A673 (cell line): ENCODE results near the gene ARHGAP12. TPM values are rescaled to one million over a fixed set of nuclear protein-coding genes. Genes with fewer than 3 reads are reported as not detected.
"Not testable (repeated sequence)": the region's sequence is repeated elsewhere in the genome, so short reads cannot be mapped to it uniquely, and the experiment has no call there.

Experiments
- BruUV-seq: library from RNA; stranded (reverse); fragments of 400-500 nt; replicated peaks from 2 replicates; lab custom pipeline; 2021; lab: Mats Ljungman, UMichigan
- CTCF ChIA-PET: fragments of 300-600 bp; sonication (Branson Sonifier 250); formaldehyde crosslinking; loops from one replicate; lab custom pipeline; 2022; ENCODE audit warnings: antibody characterized with exemption; lab: Charles Lee
- POLR2A ChIA-PET: fragments of 300-600 bp; sonication (Branson Sonifier 250); formaldehyde crosslinking; loops from one replicate; lab custom pipeline; 2022; ENCODE audit warnings: antibody characterized with exemption; ENCODE audit not compliant: low non-redundant PET; lab: Charles Lee
- DNase-seq: peaks from one replicate; pipeline ENCODE4 v3.0.0-alpha.2; 2015; ENCODE audit warnings: low spot score
- H3K27ac ChIP-seq: fragments of 200-600 bp; sonication (generic); 2 replicates; pipeline ENCODE4 v1.5.1; 2016; ENCODE audit warnings: mixed run types, low read depth, mild to moderate bottlenecking, mixed read lengths, antibody characterized with exemption, low read length; ENCODE audit not compliant: poor library complexity, severe bottlenecking
- H3K27me3 ChIP-seq: fragments of 200-600 bp; sonication (generic); replicated peaks from 2 replicates; pipeline ENCODE4 v1.6.1; 2017; ENCODE audit warnings: mixed run types, low read depth, mild to moderate bottlenecking, mixed read lengths, antibody characterized with exemption, low read length; ENCODE audit not compliant: insufficient read depth, poor library complexity
- H3K36me3 ChIP-seq: fragments of 200-600 bp; sonication (generic); 2 replicates; pipeline ENCODE4 v1.6.1; 2016; ENCODE audit warnings: mixed run types, mild to moderate bottlenecking, mixed read lengths, antibody characterized with exemption, low read length; ENCODE audit not compliant: insufficient read depth, poor library complexity, severe bottlenecking
- H3K4me1 ChIP-seq: fragments of 200-600 bp; sonication (generic); 2 replicates; pipeline ENCODE4 v1.6.1; 2017; ENCODE audit warnings: mixed run types, mild to moderate bottlenecking, mixed read lengths, antibody characterized with exemption, low read length; ENCODE audit not compliant: insufficient read depth, poor library complexity, severe bottlenecking
- H3K4me3 ChIP-seq: fragments of 200-600 bp; sonication (generic); 2 replicates; pipeline ENCODE4 v1.5.1; 2016; ENCODE audit warnings: low read depth, mixed run types, mild to moderate bottlenecking, mixed read lengths, low read length; ENCODE audit not compliant: poor library complexity, severe bottlenecking
- H3K9me3 ChIP-seq: fragments of 200-600 bp; sonication (generic); 2 replicates; pipeline ENCODE4 v1.6.1; 2016; ENCODE audit warnings: mixed run types, low read depth, mild to moderate bottlenecking, mixed read lengths, antibody characterized with exemption, low read length; ENCODE audit not compliant: poor library complexity, severe bottlenecking
- EZH2 ChIP-seq: fragments of 200-600 bp; sonication (generic); IDR thresholded peaks from 2 replicates; pipeline ENCODE4 v1.6.1; 2017; ENCODE audit warnings: borderline replicate concordance, low read depth, mild to moderate bottlenecking, mixed read lengths, antibody characterized with exemption, low read length; ENCODE audit not compliant: poor library complexity, severe bottlenecking
- intact Hi-C: fragments of 100-400 bp; cut with micrococcal nuclease; formaldehyde crosslinking; loops from one replicate; pipeline ENCODE4 v1.10.0; 2022; ENCODE audit not compliant: unreplicated experiment
- total RNA-seq: library from RNA; stranded (reverse); gene quantifications from 2 replicates; pipeline ENCODE4 v1.2.3, GENCODE V29; 2021
- TF ChIP-seq, protein P1 (sequence below): fragments of 300-800, 200-600 bp; sonication (generic); conservative IDR thresholded peaks from 2 replicates; pipeline ENCODE4 v1.5.1; 2017; ENCODE audit warnings: low read depth, mild to moderate bottlenecking, antibody characterized with exemption, low read length, moderate library complexity, mixed read lengths

The ARHGAP12 gene
- total RNA-seq, 1 experiment from 2014 or later = 30.0 TPM

DNA sequence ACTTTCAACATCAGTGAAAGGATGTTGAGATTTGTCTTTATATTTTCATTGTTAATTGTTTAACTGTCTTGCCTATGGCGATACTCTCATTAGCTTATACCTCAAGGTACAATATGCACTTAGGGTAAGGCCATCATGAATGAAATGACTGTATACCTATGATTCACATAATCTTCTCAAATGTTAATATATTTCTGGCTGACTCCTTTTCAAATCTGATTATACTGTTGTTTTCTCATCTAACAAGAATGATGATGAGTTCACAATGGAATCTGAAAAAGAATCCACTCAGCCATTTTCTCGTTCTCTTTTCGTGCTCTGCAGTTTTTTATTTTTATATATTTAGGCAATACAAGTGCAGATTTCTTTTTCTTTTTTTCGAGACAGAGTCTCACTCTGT, 159.1 kb downstream of the ARHGAP12 start:
- Histone ChIP-seq H3K27ac (no peak overlapping the region), H3K4me1 (no peaks in the 10 kb centered on the region), H3K27me3 (no peaks in the 10 kb centered on the region), H3K4me3 (no peak overlapping the region), H3K9me3 (no peaks in the 10 kb centered on the region), H3K36me3 (no peaks in the 10 kb centered on the region)
- CTCF ChIA-PET = no interaction called here
- TF ChIP-seq, protein P1, sequence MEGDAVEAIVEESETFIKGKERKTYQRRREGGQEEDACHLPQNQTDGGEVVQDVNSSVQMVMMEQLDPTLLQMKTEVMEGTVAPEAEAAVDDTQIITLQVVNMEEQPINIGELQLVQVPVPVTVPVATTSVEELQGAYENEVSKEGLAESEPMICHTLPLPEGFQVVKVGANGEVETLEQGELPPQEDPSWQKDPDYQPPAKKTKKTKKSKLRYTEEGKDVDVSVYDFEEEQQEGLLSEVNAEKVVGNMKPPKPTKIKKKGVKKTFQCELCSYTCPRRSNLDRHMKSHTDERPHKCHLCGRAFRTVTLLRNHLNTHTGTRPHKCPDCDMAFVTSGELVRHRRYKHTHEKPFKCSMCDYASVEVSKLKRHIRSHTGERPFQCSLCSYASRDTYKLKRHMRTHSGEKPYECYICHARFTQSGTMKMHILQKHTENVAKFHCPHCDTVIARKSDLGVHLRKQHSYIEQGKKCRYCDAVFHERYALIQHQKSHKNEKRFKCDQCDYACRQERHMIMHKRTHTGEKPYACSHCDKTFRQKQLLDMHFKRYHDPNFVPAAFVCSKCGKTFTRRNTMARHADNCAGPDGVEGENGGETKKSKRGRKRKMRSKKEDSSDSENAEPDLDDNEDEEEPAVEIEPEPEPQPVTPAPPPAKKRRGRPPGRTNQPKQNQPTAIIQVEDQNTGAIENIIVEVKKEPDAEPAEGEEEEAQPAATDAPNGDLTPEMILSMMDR = no peak
- TF ChIP-seq EZH2 = no peak
- BruUV-seq = no TSS peak
- no peak for DNase-seq
- POLR2A ChIA-PET = no interaction called here
- intact Hi-C loops = loop anchor here (10.0 kb wide), 1 partner anchor 985 kb away; no protein-coding TSS in a partner anchor

DNA sequence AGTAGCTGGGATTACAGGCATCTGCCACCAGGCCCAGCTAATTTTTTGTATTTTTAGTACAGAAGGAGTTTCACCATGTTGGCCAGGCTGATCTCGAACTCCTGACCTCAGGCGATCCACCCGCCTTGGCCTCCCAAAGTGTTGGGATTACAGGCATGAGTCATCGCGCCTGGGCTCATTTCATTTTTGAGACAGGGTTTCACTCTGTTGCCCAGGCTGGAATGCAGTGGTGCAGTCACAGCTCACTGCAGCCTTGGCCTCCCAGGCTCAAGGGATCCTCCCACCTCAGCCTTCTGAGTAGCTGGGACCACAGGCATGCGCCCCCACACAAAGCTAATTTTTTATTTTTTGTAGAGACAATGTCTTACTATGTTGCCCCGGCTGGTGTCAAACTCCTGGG, 159.7 kb downstream of the ARHGAP12 start:
- H3K27ac ChIP-seq, BruUV-seq, POLR2A ChIA-PET, H3K9me3 ChIP-seq, CTCF ChIA-PET, H3K4me3 ChIP-seq, H3K4me1 ChIP-seq, H3K27me3 ChIP-seq, H3K36me3 ChIP-seq, DNase-seq: not testable (repeated sequence)
- intact Hi-C loops = loop anchor here (10.0 kb wide), 1 partner anchor 984 kb away; no protein-coding TSS in a partner anchor

DNA sequence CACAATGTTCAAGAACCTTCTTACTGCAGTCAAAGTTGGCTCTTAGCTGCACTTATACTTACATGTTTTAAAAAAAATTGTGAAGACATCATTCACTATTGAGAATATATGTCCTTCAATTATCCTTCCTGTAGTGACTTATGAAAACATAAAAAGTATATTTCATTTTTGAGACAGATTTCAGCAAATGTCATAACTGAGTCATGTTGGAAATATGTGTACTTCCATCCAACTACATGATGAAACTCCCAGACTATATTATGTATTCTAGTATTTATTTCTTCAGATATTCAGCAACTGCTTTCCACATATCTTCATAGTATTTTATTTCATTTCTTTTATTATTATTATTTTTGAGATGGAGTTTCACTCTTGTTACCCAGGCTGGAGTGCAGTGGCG, 160.2 kb downstream of the ARHGAP12 start:
- no peaks in the 10 kb centered on the region for H3K4me1 ChIP-seq
- no peaks in the 10 kb centered on the region for H3K27me3 ChIP-seq
- no peak overlapping the region for H3K4me3 ChIP-seq
- CTCF ChIA-PET = no interaction called here
- no peaks in the 10 kb centered on the region for H3K9me3 ChIP-seq
- H3K27ac ChIP-seq = no peak overlapping the region
- no peak for TF ChIP-seq EZH2
- TF ChIP-seq, protein P1 = no peak
- no peak for DNase-seq
- no TSS peak for BruUV-seq
- no peaks in the 10 kb centered on the region for H3K36me3 ChIP-seq
- intact Hi-C loops = loop anchor here (10.0 kb wide), 1 partner anchor 984 kb away; no protein-coding TSS in a partner anchor
- POLR2A ChIA-PET = no interaction called here

DNA sequence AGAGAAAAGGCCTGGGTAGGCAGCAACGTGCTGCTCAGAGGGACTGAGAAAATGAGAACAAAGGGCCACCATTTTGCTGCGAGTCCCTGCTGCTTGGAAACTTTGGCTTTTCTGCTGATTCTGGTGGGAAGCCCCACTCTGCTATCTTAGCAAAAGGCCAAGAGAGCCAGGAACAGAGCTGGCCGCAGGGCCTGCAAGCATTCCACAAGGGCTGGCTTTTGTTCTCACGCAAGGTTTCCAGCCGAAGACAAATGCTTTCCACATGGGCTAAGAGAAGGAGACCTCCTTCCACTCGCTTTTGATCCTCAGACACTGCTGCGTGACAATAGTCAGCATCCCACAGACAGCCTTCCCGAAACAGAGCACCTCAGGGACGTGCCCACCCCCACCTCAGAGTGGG, 163.1 kb downstream of the ARHGAP12 start:
- intact Hi-C loops = loop anchor here (10.0 kb wide), 1 partner anchor 981 kb away; no protein-coding TSS in a partner anchor
- no peak for DNase-seq
- Histone ChIP-seq H3K4me3 (no peak overlapping the region), H3K27me3 (no peaks in the 10 kb centered on the region), H3K27ac (no peak overlapping the region), H3K4me1 (peaks cover 6% of the 10 kb centered on the region), H3K36me3 (no peaks in the 10 kb centered on the region), H3K9me3 (no peaks in the 10 kb centered on the region)
- POLR2A ChIA-PET = no interaction called here
- TF ChIP-seq EZH2 = no peak
- TF ChIP-seq, protein P1 = no peak
- BruUV-seq = no TSS peak
- CTCF ChIA-PET = no interaction called here
